SU-DHL-6 (cell line): Measurements from ENCODE around the gene ELAVL2.

Experiments used
- H2AFZ ChIP-seq: fragments of 200-600 bp; sonication (generic); 2 replicates; pipeline ENCODE4 v1.6.1; 2014; ENCODE audit warnings: low read depth, mild to moderate bottlenecking, moderate library complexity, mixed read lengths, antibody characterized with exemption, low read length; ENCODE audit not compliant: severe bottlenecking
- H3F3A ChIP-seq: fragments of 200-600 bp; shearing (Covaris generic); 2 replicates; pipeline ENCODE4 v1.6.0; 2016; ENCODE audit warnings: antibody characterized with exemption, mild to moderate bottlenecking; ENCODE audit not compliant: insufficient read depth
- H3K27ac ChIP-seq: fragments of 200-600 bp; sonication (generic); 2 replicates; pipeline ENCODE4 v1.5.1; 2016; ENCODE audit warnings: low read depth, mild to moderate bottlenecking, low read length, moderate library complexity, mixed read lengths
- H3K27me3 ChIP-seq: fragments of 200-600 bp; sonication (generic), shearing (Covaris generic); 2 replicates; pipeline ENCODE4 v1.6.0; 2014; ENCODE audit warnings: mild to moderate bottlenecking, low read length
- H3K36me3 ChIP-seq: fragments of 200-600 bp; sonication (generic); 2 replicates; pipeline ENCODE4 v1.6.1; 2014; ENCODE audit warnings: mild to moderate bottlenecking, low read length, mixed read lengths
- H3K4me2 ChIP-seq: fragments of 300-600, 200-600 bp; shearing (Covaris generic), sonication (generic); 2 replicates; pipeline ENCODE4 v1.6.0; 2014; ENCODE audit warnings: low read length, low read depth, mild to moderate bottlenecking; ENCODE audit not compliant: poor library complexity, severe bottlenecking
- H3K4me3 ChIP-seq: fragments of 200-600 bp; sonication (generic); 2 replicates; pipeline ENCODE4 v1.5.1; 2014; ENCODE audit warnings: antibody characterized with exemption, low read length, mild to moderate bottlenecking, mixed read lengths; ENCODE audit not compliant: insufficient read depth, poor library complexity, severe bottlenecking
- H3K79me2 ChIP-seq: fragments of 200-600 bp; sonication (generic); 2 replicates; pipeline ENCODE4 v1.6.1; 2014; ENCODE audit warnings: mild to moderate bottlenecking, low read length, moderate library complexity; ENCODE audit not compliant: insufficient read depth
- H3K9ac ChIP-seq: fragments of 200-600 bp; sonication (generic); 2 replicates; pipeline ENCODE4 v1.7.0; 2014; ENCODE audit warnings: mild to moderate bottlenecking, low read length
- H3K9me2 ChIP-seq: fragments of 200-600 bp; sonication (generic); replicated peaks from 2 replicates; pipeline ENCODE4 v1.6.1; 2014; ENCODE audit warnings: low read length; ENCODE audit not compliant: insufficient read depth
- H3K9me3 ChIP-seq: fragments of 200-600 bp; sonication (generic); 2 replicates; pipeline ENCODE4 v1.6.1; 2014; ENCODE audit warnings: low read length, mixed read lengths; ENCODE audit not compliant: insufficient read depth
- H4K20me1 ChIP-seq: fragments of 200-600 bp; sonication (generic); 2 replicates; pipeline ENCODE4 v1.6.1; 2014; ENCODE audit warnings: low read depth, mild to moderate bottlenecking, antibody characterized with exemption, low read length, moderate library complexity, mixed read lengths
- CTCF ChIP-seq: fragments of 200-600 bp; sonication (generic); IDR thresholded peaks from one replicate; pipeline ENCODE4 v1.5.1; 2017; ENCODE audit warnings: antibody characterized with exemption, mild to moderate bottlenecking, low read length, moderate library complexity; ENCODE audit not compliant: insufficient read depth, poor library complexity, severe bottlenecking
- EZH2phosphoT487 ChIP-seq: fragments of 200-600 bp; sonication (generic), shearing (Covaris generic); conservative IDR thresholded peaks from 2 replicates; pipeline ENCODE4 v1.6.1; 2018; ENCODE audit warnings: mild to moderate bottlenecking, antibody characterized with exemption, low read length, moderate library complexity, mixed read lengths

ELAVL2 gene

DNA sequence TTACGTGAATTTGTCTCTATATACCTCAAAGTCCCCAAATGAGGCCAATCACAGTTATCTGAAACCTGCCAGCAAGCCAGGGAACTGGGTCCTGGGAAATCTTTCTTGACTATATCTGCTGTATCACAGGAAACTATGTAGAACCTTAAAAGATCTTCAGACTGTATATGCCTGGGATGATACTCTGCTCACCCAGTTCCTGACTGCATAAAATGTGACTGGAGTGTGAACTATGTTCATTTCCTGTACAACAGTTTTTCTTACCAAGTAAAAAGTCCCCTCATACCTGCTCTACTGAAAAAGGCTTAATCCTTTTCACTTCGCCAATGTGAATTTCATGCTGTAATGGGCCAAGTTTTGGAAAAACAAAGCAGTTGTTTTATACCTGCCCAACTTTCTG lies 162.9 kb downstream of the ELAVL2 start:
- H3K36me3 ChIP-seq, result no peaks in the 10 kb centered on the region

DNA sequence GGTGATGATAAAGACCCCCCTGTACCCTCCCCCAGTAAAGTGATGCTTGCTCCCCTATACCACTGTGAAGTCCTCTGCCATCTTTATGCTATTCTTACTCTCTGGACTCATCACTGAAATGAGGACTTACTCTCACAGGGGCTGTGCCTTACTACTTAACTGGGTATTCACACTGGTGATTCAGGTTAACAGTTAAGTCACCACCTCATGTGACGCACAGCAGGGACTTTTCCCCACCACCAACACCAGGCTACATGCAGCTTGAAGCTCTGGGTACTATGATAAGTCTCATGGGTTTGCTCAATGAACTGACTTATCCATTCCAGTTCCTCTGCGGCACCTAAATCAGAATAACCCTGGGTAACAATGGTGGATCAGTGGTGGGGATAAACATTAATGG lies 163.7 kb downstream of the ELAVL2 start:
- Histone ChIP-seq H3F3A (no peaks in the 10 kb centered on the region), H3K4me3 (no peak overlapping the region), H3K9me3 (no peaks in the 10 kb centered on the region), H4K20me1 (no peaks in the 10 kb centered on the region), H3K27me3 (no peaks in the 10 kb centered on the region), H3K36me3 (no peaks in the 10 kb centered on the region), H3K9me2 (no peaks in the 10 kb centered on the region), H3K9ac (no peak overlapping the region), H2AFZ (no peak overlapping the region), H3K4me2 (no peak overlapping the region), H3K79me2 (no peaks in the 10 kb centered on the region), H3K27ac (no peak overlapping the region)
- TF ChIP-seq EZH2phosphoT487 (no peak), CTCF (no peak)

More for the DNA sequence above, 162.9 kb downstream of the ELAVL2 start:
- Histone ChIP-seq H3K4me2 (no peak overlapping the region), H3K4me3 (no peak overlapping the region), H3K79me2 (no peaks in the 10 kb centered on the region), H4K20me1 (no peaks in the 10 kb centered on the region), H3F3A (no peaks in the 10 kb centered on the region), H3K9me3 (no peaks in the 10 kb centered on the region), H3K27ac (no peak overlapping the region), H3K27me3 (no peaks in the 10 kb centered on the region), H2AFZ (no peak overlapping the region), H3K9me2 (no peaks in the 10 kb centered on the region), H3K9ac (no peak overlapping the region)
- TF ChIP-seq EZH2phosphoT487 (no peak), CTCF (no peak)

DNA sequence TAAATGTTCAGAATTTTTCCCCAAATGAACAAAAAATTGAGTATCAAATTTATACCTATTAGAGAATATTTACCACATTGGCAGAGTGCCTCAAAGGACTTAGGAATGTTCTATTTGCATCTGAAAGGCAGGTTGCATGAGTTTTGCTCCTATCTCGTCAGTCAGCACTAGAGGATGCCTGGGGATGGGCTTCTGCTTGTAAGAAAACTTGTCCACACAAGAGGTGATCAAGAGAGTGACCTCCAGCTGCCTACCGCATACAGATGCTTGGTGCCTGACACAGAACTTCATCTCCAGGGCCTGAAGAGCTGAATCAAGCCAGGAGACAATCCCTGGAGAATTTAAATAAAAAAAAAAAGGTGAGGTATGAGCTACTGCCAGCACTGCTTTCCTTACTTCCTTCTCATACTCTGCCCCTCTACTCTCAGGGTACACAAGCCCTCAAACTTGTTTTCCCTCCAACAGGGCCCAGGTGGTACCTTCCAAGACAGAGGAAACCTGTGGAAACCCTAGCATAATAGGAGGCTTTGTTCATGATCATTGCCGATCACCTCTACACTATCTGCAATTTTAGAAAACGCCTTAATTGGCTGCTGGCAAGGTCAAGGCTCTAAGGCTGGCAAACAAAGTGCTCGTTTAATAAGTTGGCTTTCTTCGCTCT lies 166.6 kb downstream of the ELAVL2 start:
- TF ChIP-seq EZH2phosphoT487, result no peak
- no peak for TF ChIP-seq CTCF
- Histone ChIP-seq H3K9ac (no peak overlapping the region), H3K79me2 (no peaks in the 10 kb centered on the region), H3K27me3 (no peaks in the 10 kb centered on the region), H2AFZ (no peak overlapping the region), H3K9me3 (no peaks in the 10 kb centered on the region), H3F3A (no peaks in the 10 kb centered on the region), H3K9me2 (no peaks in the 10 kb centered on the region), H3K27ac (no peak overlapping the region), H3K4me2 (no peak overlapping the region), H3K36me3 (no peaks in the 10 kb centered on the region), H4K20me1 (no peaks in the 10 kb centered on the region), H3K4me3 (no peak overlapping the region)
